ENCODE measurements around the gene ING1. TPM values are rescaled to one million over a fixed set of nuclear protein-coding genes. Genes with fewer than 3 reads are reported as not detected.
"Not testable (repeated sequence)": the region's sequence is repeated elsewhere in the genome, so short reads cannot be mapped to it uniquely, and the experiment has no call there.

Gene ING1
- total RNA-seq, 8 experiments from 2014 or later, result 4.7 to 21.8 (median 10.6) TPM

DNA sequence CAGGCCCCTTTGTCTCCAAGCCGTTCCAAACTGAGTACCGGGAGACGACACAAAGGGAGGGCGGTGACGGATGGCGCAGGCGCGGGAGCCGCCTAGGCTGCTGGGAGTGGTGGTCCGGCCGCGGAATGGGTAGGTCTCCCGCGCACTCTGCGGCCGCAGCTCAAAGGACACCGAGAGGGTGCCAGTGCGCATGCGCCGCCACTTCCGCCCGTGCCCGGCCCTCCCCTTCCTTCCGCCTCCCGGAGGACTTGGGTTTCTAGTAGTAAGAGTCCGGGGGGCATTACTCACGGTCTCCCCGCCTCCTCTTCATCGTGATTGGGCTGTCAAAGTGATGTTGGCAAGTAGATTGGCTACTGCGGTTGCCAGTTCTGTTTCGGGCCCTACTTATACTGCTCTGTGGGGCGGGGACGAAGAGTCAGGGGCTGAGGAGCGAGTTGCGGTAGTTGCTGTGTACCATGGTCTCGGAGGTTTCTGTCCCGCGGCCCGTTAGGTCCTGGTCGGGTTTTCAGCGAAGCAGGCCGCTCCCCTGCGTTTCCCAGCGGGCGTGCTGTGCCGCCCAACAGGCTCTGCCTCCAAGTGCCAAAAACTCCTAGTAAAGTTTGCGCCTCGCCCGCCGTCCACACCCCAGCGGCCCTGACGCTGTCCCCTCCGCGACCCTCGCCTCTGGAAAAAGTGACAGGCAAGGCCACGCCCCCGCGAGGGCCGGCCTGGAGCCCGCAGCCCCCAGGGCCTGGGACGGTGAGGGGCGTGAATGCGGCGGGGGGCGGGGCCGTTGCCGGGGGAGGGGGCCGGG, 455 bp upstream of the ING1 start:
- 0 to 1% (median 0%) methylated on average over 1 to 21 of the region's 68 CpGs; no CpG with 5 or more reads in 6 of the 10 experiments for whole genome bisulfite sequencing, 10 experiments
- in situ Hi-C loops (cut with MboI; ENCODE audit: low pct_unique_long_range_greater_than_20kb in 2 of 9, low sequenced_read_pairs in 9 of 9, unreplicated experiment in 9 of 9), result no loop called here
- Histone ChIP-seq H3K4me3 (peak overlapping the region; percentile 79 to 95 (median 86)), H3K27ac (peak overlapping the region; percentile 98 to 100), H3K4me1 (replicated peaks in 1 of 2) (no peaks in the 10 kb centered on the region)
- ATAC-seq (replicated peaks in 6 of 8), result peak; percentile 34 to 67 (median 60)

DNA sequence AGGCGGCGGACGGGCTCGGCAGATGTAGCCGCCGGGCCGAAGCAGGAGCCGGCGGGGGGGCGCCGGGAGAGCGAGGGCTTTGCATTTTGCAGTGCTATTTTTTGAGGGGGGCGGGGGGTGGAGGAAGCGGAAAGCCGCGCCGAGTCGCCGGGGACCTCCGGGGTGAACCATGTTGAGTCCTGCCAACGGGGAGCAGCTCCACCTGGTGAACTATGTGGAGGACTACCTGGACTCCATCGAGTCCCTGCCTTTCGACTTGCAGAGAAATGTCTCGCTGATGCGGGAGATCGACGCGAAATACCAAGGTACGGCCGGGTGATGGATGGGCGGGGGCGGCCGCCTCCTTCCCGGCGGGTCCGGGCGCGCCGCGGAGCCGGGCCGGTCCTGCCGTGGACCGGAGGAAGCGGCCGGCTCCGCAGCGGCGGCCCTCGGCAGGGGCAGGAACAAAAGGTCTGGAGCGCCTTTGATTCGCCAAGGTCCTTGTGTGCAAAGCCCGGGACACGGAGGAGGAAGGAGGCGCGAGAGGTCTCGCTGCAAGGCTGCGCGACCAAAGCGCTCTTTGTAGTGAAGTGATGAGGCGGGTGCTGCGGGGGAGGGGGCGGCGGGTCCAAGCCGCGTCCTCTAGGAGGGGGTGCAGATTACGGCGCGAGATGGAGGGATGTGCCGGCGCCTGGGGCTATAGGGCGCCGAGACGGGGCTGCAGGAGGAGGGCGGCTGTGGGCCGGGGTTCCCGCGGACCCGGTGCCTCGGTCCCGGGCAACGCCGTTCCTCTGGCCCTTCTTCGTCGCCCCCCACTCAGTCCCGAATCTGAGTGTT, 689 bp downstream of the ING1 start:
- peak in 1 of 8 experiments; percentile 0 for ATAC-seq (replicated peaks in 6 of 8)
- H3K27ac ChIP-seq, result peak overlapping the region; percentile 87 to 96
- H3K4me1 ChIP-seq (replicated peaks in 1 of 2), result no peaks in the 10 kb centered on the region
- peak overlapping the region; percentile 61 to 95 (median 83) for H3K4me3 ChIP-seq
- WGBS, 10 experiments, result 0% methylated on average over 1 to 11 of the region's 86 CpGs; no CpG with 5 or more reads in 8 of the 10 experiments
- in situ Hi-C loops (cut with MboI; ENCODE audit: low pct_unique_long_range_greater_than_20kb in 2 of 9, low sequenced_read_pairs in 9 of 9, unreplicated experiment in 9 of 9), result no loop called here

DNA sequence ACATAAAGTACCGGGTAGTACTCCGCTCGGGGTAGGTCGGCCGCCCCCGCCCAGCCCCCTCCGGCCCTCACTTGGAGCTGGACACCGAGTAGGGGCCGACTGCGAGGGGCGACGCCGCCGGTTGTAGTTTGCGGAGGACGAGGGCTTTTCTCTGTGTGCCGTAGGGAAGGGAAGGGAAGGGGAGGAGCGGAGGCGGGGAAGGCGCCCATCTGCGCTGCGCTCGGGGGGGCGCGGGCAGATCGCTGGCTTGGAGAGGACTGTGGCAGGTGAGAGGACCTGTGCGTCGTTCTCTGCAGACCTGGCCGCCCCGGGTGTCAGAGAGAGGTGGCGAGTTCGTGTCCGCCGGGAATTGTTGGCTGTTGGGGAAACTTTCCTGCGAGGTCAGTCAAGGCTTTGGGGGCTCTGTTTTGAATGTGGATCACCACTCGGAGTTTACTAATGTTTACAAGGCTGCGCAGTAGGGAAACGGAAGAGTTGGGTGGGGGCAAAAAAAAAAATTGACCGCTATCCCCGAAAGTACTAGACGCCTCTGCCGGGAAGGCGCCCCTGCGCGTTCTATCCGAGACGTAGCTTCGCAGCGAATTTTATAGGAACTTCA, 1.4 kb downstream of the ING1 start:
- Histone ChIP-seq H3K27ac (peak overlapping the region; percentile 87 to 96), H3K4me3 (peak overlapping the region; percentile 61 to 95 (median 83)), H3K4me1 (replicated peaks in 1 of 2) (no peaks in the 10 kb centered on the region)
- peak in 5 of 8 experiments; percentile 0 to 1 (median 0) for ATAC-seq (replicated peaks in 6 of 8)
- in situ Hi-C loops (cut with MboI; ENCODE audit: low pct_unique_long_range_greater_than_20kb in 2 of 9, low sequenced_read_pairs in 9 of 9, unreplicated experiment in 9 of 9), result no loop called here
- WGBS, 10 experiments, result 0 to 5% (median 0%) methylated on average over 1 to 15 of the region's 49 CpGs; no CpG with 5 or more reads in 3 of the 10 experiments

DNA sequence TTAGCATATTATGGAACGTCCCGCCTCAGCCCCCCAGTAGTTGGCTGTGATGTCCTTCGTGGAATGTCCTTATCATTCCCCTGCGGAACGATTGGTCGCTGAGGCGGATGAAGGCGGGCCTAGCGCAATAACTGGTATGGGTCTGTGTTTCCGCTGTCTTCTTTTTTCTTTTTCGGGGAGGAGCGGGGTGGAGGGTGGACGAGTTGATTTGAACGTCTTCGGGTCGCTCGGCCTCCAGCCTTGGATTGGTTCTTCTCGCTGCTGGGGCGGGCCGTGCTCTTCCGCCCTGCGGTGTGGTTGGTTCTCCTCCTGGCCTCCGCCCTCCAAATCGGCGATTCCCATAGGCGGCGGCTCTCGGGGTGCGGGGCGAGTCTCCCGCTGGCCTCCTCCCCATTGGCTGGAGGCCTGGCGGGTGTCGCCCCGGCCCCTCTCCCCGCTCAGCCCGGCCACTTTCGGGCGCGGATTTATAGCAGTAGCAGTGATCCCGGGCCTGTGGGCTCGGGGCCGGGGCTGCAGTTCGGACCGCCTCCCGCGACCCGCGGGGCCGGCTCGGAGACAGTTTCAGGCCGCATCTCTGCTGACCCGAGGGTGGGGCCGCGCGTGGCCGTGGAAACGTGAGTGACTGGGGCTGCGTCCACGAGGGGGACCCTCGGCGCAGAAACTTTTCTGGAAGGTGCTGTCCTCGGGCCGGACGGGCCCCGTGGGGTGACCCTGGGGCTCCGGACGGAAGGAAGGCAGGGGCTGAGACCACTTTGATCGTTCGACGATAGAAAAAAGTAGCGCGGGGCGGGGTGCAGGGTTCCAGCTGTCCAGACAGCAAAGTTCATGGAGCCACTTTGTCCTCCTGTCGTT, 2.1 kb downstream of the ING1 start:
- WGBS, 10 experiments, result 0 to 3% (median 0%) methylated on average over 3 to 13 of the region's 74 CpGs; no CpG with 5 or more reads in 2 of the 10 experiments
- in situ Hi-C loops (cut with MboI; ENCODE audit: low pct_unique_long_range_greater_than_20kb in 2 of 9, low sequenced_read_pairs in 9 of 9, unreplicated experiment in 9 of 9), result no loop called here
- Histone ChIP-seq H3K27ac (no peak overlapping the region), H3K4me3 (peak overlapping the region; percentile 62 to 95 (median 83)), H3K4me1 (replicated peaks in 1 of 2) (no peaks in the 10 kb centered on the region)
- peak; percentile 50 to 72 (median 68) for ATAC-seq (replicated peaks in 6 of 8)

DNA sequence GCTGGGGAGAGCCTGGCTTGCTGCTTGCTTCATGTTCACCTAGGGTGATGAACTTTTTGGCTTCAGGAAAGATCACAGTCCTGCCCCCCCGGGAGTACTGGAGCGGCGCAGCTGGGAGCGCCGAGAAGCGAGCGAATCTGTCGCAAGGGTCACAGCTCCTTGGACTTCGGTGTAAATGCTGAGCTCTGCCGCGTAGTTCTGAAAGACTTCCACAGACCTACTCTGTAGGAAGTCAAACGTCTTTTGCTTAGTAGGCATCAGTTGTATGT, 2.7 kb downstream of the ING1 start:
- Histone ChIP-seq H3K27ac (no peak overlapping the region), H3K4me1 (replicated peaks in 1 of 2) (no peaks in the 10 kb centered on the region), H3K4me3 (peak overlapping the region; percentile 55 to 79 (median 63))
- no peak for ATAC-seq (replicated peaks in 6 of 8)
- WGBS, 10 experiments, result 0 to 5% (median 0%) methylated on average over 1 to 12 of the region's 12 CpGs; no CpG with 5 or more reads in 1 of the 10 experiments
- in situ Hi-C loops (cut with MboI; ENCODE audit: low pct_unique_long_range_greater_than_20kb in 2 of 9, low sequenced_read_pairs in 9 of 9, unreplicated experiment in 9 of 9), result no loop called here

DNA sequence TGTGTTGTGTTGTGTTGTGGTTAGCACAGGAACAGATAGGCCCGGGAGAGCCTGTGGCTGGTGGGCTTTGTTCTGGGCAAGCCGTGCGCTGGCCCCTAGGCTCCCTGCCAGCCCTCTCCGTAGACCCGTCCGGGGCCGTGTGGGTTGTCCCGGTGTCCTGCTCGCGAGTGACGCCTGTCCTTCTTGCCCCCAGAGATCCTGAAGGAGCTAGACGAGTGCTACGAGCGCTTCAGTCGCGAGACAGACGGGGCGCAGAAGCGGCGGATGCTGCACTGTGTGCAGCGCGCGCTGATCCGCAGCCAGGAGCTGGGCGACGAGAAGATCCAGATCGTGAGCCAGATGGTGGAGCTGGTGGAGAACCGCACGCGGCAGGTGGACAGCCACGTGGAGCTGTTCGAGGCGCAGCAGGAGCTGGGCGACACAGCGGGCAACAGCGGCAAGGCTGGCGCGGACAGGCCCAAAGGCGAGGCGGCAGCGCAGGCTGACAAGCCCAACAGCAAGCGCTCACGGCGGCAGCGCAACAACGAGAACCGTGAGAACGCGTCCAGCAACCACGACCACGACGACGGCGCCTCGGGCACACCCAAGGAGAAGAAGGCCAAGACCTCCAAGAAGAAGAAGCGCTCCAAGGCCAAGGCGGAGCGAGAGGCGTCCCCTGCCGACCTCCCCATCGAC, 5.7 kb downstream of the ING1 start:
- H3K27ac ChIP-seq, result no peak overlapping the region
- in situ Hi-C loops (cut with MboI; ENCODE audit: low pct_unique_long_range_greater_than_20kb in 2 of 9, low sequenced_read_pairs in 9 of 9, unreplicated experiment in 9 of 9), result no loop called here
- ATAC-seq (replicated peaks in 6 of 8), result no peak
- WGBS, 10 experiments, result 88 to 100% (median 99%) methylated on average over 3 to 23 of the region's 61 CpGs; no CpG with 5 or more reads in 3 of the 10 experiments
- H3K4me3 ChIP-seq, result no peak overlapping the region
- H3K4me1 ChIP-seq (replicated peaks in 1 of 2), result no peaks in the 10 kb centered on the region

DNA sequence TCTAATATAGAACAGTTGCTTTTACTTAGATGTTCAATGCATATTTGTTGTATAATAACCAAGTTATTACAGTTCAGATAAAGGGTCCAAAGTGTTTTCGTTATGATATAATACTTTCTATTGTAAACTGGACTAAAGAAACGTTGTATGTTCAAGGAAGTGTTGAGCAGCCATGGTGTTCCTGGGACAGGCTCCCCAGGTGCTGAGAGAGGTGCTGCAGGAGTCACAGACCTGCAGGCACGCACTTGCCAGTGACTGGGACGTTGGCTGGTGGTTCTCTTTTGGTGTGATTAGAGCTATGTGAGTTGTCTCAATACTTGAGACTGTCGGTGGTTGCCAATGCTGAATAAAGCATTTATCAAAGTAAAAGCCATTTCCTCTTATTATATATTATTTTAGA, 9.5 kb downstream of the ING1 start:
- Histone ChIP-seq H3K4me1 (replicated peaks in 1 of 2) (no peaks in the 10 kb centered on the region), H3K4me3 (no peak overlapping the region), H3K27ac (no peak overlapping the region)
- WGBS, 10 experiments, result 48 to 100% (median 79%) methylated on average over 1 to 4 of the region's 5 CpGs; no CpG with 5 or more reads in 1 of the 10 experiments
- ATAC-seq (replicated peaks in 6 of 8), result no peak
- in situ Hi-C loops (cut with MboI; ENCODE audit: low pct_unique_long_range_greater_than_20kb in 2 of 9, low sequenced_read_pairs in 9 of 9, unreplicated experiment in 9 of 9), result no loop called here

DNA sequence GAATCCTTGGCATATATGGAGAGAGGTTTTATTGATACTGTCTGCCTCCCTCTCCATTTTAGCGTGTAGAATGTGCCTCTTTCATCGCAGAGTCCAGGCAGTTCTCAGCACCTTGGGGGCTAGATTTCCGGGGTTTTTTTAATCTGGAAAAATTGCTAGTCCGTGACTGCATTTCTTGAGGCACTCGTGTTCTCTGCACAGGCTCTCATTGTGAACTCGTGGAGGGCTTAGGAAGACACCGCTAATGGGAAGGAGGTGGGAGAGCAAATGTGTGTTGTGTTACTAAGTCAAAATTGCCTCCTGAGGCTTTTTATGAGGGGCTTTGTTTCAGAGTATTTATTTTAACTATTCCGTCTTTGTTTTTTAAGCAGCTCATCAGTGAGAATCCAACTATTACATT, 10.1 kb downstream of the ING1 start:
- Histone ChIP-seq H3K4me3 (no peak overlapping the region), H3K27ac (no peak overlapping the region), H3K4me1 (replicated peaks in 1 of 2) (no peaks in the 10 kb centered on the region)
- in situ Hi-C loops (cut with MboI; ENCODE audit: low pct_unique_long_range_greater_than_20kb in 2 of 9, low sequenced_read_pairs in 9 of 9, unreplicated experiment in 9 of 9), result no loop called here
- ATAC-seq (replicated peaks in 6 of 8), result no peak
- WGBS, 10 experiments, result 53 to 100% (median 77%) methylated on average over 2 to 8 of the region's 8 CpGs

DNA sequence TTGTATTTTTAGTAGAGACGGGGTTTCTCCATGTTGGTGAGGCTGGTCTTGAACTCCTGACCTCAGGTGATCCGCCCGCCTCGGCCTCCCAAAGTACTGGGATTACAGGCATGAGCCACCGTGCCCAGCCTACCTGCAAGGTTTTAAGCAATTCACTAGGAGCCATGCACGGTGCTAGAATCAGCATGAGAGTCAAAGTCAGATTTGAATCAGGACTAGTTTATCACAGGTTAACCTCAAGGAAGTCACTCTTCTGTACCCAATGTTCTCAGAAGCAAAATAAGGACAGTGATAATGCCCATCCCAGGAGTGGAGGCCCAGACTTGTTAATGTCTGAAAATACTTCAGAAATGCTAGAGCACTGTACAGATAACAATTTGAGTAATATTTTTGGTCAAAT, 12.7 kb downstream of the ING1 start:
- 100% methylated on average over 1 to 4 of the region's 6 CpGs; no CpG with 5 or more reads in 6 of the 10 experiments for WGBS, 10 experiments
- H3K4me1 ChIP-seq (replicated peaks in 1 of 2); in situ Hi-C loops (cut with MboI; ENCODE audit: low pct_unique_long_range_greater_than_20kb in 2 of 9, low sequenced_read_pairs in 9 of 9, unreplicated experiment in 9 of 9); H3K27ac ChIP-seq; H3K4me3 ChIP-seq; ATAC-seq (replicated peaks in 6 of 8): not testable (repeated sequence)

DNA sequence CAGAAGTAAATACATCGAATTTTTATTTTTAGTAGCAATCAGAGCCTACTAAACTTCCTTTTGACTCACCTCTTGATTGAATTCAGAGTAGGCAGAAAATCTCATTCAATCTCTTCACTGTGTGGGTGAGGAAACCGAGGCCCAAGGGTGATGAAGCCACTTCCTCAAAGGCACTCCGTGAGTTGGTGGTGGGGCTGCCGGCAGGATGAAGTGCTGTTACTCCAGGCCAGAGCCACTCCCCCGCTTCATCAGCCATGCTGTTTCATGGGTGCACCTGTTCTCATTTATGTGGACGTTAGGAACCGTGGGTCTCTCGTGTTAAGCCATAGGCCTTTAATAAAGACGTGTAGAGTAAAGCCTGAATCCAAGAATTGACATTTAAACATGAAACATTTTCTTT, 13.2 kb downstream of the ING1 start:
- no peak overlapping the region for H3K4me3 ChIP-seq
- no peaks in the 10 kb centered on the region for H3K4me1 ChIP-seq (replicated peaks in 1 of 2)
- H3K27ac ChIP-seq, result no peak overlapping the region
- in situ Hi-C loops (cut with MboI; ENCODE audit: low pct_unique_long_range_greater_than_20kb in 2 of 9, low sequenced_read_pairs in 9 of 9, unreplicated experiment in 9 of 9), result no loop called here
- 83 to 100% (median 96%) methylated on average over 1 to 8 of the region's 9 CpGs; no CpG with 5 or more reads in 1 of the 10 experiments for WGBS, 10 experiments
- no peak for ATAC-seq (replicated peaks in 6 of 8)

DNA sequence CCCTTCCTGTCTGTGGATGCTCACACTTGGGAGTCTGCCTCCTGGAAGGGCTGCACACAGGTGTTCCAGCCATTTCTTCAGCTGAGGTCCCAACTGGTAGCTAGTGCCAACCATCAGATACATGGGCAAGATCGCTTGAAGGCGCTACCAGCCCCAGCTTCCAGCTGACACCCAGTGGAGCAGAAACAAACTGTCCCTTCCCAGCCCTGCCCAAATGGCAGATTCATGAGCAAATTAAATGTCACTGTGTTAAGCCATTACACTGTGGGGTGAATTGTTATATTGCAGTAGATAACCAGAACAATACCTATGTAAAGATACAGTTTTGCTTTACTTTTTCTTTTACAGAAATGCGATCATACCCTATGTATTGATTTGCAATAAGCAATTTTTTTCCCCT, 17.6 kb downstream of the ING1 start:
- ATAC-seq (replicated peaks in 6 of 8), result no peak
- 88 to 100% (median 100%) methylated on average over 1 to 3 of the region's 3 CpGs; no CpG with 5 or more reads in 1 of the 10 experiments for WGBS, 10 experiments
- H3K4me1 ChIP-seq (replicated peaks in 1 of 2), result no peaks in the 10 kb centered on the region
- no peak overlapping the region for H3K4me3 ChIP-seq
- H3K27ac ChIP-seq, result no peak overlapping the region
- in situ Hi-C loops (cut with MboI; ENCODE audit: low pct_unique_long_range_greater_than_20kb in 2 of 9, low sequenced_read_pairs in 9 of 9, unreplicated experiment in 9 of 9), result no loop called here

DNA sequence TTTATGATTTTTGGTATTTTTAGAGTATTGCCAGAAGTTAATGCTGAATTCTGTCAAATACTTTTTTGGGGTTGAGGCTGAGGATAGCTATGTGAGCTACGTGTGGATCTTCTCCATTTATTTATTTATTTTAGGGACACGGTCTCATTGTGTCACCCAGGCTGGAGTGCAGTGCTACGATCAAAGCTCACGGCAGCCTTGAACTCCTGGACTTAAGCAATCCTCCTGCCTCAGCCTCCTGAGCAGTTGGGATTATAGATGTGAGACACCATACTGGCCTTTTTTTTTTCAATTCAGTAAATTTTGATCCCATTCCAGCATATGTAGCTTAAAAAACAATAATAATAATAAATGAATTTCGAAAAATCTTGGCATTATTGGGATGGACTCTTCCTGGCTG, 21.1 kb downstream of the ING1 start:
- Histone ChIP-seq H3K27ac (no peak overlapping the region), H3K4me1 (replicated peaks in 1 of 2) (no peaks in the 10 kb centered on the region), H3K4me3 (no peak overlapping the region)
- 20 to 100% (median 87%) methylated on average over 1 to 5 of the region's 5 CpGs; no CpG with 5 or more reads in 1 of the 10 experiments for WGBS, 10 experiments
- in situ Hi-C loops (cut with MboI; ENCODE audit: low pct_unique_long_range_greater_than_20kb in 2 of 9, low sequenced_read_pairs in 9 of 9, unreplicated experiment in 9 of 9), result no loop called here
- ATAC-seq (replicated peaks in 6 of 8), result no peak
